A549 (cell line): ENCODE measurements around the gene ZNF532.

Experiments used
- FOSL2 ChIP-seq, 2 experiments: fragments of 450-650 bp in 1 of 2; fragments of >200 bp in 1 of 2; sonication (Bioruptor Twin) in 1 of 2; formaldehyde crosslinking; IDR thresholded peaks; 2 replicates each; pipeline versions ENCODE4 v1.5.0 to v1.6.1; 2016 to 2020; ENCODE audit warnings: mild to moderate bottlenecking in 1 of 2, moderate library complexity in 1 of 2
- GATA3 ChIP-seq: IDR thresholded peaks from 2 replicates; pipeline ENCODE4 v1.6.1; 2012; ENCODE audit warnings: borderline replicate concordance

GRCh38 chr18:58850786-58851469 lies 13.7 kb upstream of the ZNF532 start:
- TF ChIP-seq FOSL2 (IDR thresholded peaks at IDR 0.05) (no peak), FOSL2 (CRISPR knock-in tag; IDR thresholded peaks at IDR 0.05) (no peak), GATA3 (no peak)
